Measurements from ENCODE around the gene MOGAT1. TPM values are rescaled to one million over a fixed set of nuclear protein-coding genes. Genes with fewer than 3 reads are reported as not detected.

MOGAT1 gene
- total RNA-seq, 1 donor from 2014 or later: not detected

DNA sequence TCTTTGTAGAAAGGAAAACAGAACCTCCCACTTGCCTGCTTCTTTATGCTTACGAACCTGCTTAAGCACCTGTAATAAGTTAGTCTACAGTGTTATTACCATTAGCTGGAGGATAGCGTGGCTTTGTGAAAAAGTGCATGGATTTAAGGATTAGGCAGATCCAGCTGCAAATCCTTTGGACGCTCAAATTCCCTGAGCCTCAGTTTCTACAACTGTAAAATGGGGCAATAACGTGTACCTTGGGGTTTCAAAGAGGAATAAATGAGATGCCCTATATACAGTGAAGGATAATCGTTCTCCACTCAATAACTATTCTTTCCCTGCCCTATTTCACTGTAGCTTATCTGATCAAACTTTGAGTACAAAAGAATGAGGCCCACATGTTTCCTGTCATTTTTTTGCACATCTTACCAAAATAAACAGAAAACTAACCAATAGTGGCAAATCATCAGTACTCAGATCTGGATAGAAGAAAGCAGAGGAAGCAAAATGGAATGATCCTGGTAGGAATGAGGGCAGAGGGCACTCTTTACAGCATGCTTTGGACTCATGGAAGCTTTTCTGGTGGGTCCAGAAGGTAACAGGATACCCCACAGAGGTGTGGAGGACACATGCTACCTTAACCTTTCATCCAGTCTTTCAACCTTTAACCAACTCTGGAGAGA, 14.8 kb downstream of the MOGAT1 start:
- FAIRE-seq (no peak), DNase-seq (ENCODE audit: low read depth) (no peak)
- H3K27me3 Mint-ChIP-seq (ENCODE audit: low read depth, unreplicated experiment): no peaks in the 10 kb centered on the region

DNA sequence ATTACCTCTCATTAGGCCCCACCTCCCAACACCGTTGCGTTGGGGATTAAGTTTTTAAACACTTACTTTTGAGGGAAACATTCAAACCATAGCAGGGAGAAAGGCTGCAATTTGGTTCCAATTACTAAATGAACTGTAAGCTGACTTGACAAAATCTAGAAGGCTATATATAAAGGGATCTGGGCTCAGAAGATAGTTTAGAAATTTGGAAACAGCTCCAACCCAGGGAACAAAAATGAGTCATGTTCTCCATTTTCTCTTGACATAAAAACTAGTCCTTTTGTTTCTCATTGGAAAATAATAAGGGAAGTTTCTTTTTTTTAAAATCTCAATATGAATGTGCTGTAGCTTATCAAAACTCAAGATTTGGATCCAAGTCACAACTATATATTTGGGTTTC, 17.5 kb downstream of the MOGAT1 start:
- Mint-ChIP-seq H3K9me3 (ENCODE audit: unreplicated experiment) (peaks cover 3% of the 10 kb centered on the region), H3K27me3 (ENCODE audit: low read depth, unreplicated experiment) (no peaks in the 10 kb centered on the region), H3K4me1 (ENCODE audit: low read depth, unreplicated experiment) (no peaks in the 10 kb centered on the region), H3K27ac (ENCODE audit: unreplicated experiment) (no peak overlapping the region), H3K36me3 (ENCODE audit: low read depth, unreplicated experiment) (no peaks in the 10 kb centered on the region), H3K4me3 (ENCODE audit: unreplicated experiment) (no peak overlapping the region)
- no peaks in the 10 kb centered on the region for H4K20me1 ChIP-seq (ENCODE audit: insufficient read depth, low read length)
- no peak for TF ChIP-seq EZH2 (IDR thresholded peaks at IDR 0.05; ENCODE audit: insufficient read depth, low read length)
- TF ChIP-seq, protein P1, sequence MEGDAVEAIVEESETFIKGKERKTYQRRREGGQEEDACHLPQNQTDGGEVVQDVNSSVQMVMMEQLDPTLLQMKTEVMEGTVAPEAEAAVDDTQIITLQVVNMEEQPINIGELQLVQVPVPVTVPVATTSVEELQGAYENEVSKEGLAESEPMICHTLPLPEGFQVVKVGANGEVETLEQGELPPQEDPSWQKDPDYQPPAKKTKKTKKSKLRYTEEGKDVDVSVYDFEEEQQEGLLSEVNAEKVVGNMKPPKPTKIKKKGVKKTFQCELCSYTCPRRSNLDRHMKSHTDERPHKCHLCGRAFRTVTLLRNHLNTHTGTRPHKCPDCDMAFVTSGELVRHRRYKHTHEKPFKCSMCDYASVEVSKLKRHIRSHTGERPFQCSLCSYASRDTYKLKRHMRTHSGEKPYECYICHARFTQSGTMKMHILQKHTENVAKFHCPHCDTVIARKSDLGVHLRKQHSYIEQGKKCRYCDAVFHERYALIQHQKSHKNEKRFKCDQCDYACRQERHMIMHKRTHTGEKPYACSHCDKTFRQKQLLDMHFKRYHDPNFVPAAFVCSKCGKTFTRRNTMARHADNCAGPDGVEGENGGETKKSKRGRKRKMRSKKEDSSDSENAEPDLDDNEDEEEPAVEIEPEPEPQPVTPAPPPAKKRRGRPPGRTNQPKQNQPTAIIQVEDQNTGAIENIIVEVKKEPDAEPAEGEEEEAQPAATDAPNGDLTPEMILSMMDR (IDR thresholded peaks at IDR 0.05; ENCODE audit: insufficient read depth, low read depth, low read length): no peak
- DNase-seq (ENCODE audit: low read depth) (no peak), FAIRE-seq (no peak)
- H3K4me3 ChIP-seq (ENCODE audit: insufficient read depth, low read depth, low read length): no peak overlapping the region
- H3K36me3 ChIP-seq (ENCODE audit: insufficient read depth, low read length): no peaks in the 10 kb centered on the region
- no peaks in the 10 kb centered on the region for H3K27me3 ChIP-seq (ENCODE audit: insufficient read depth, low read length)
- no peak overlapping the region for H3K9ac ChIP-seq (ENCODE audit: low read length)
- H3K4me1 ChIP-seq (ENCODE audit: insufficient read depth, low read length): no peaks in the 10 kb centered on the region
- H3K27ac ChIP-seq (ENCODE audit: low read depth, low read length): no peak overlapping the region
- no peaks in the 10 kb centered on the region for H3K79me2 ChIP-seq (ENCODE audit: insufficient read depth, low read length)
- H2AFZ ChIP-seq (ENCODE audit: low read depth, low read length): no peak overlapping the region
- no peak overlapping the region for H3K4me2 ChIP-seq (ENCODE audit: low read length)
- H3K9me3 ChIP-seq (ENCODE audit: insufficient read depth, low read depth, low read length): no peaks in the 10 kb centered on the region

More for the DNA sequence above, 14.8 kb downstream of the MOGAT1 start:
- Histone ChIP-seq H3K27me3 (ENCODE audit: insufficient read depth, low read length) (peaks cover 5% of the 10 kb centered on the region), H3K27ac (ENCODE audit: low read depth, low read length) (no peak overlapping the region), H4K20me1 (ENCODE audit: insufficient read depth, low read length) (no peaks in the 10 kb centered on the region), H3K4me1 (ENCODE audit: insufficient read depth, low read length) (no peaks in the 10 kb centered on the region), H3K79me2 (ENCODE audit: insufficient read depth, low read length) (no peaks in the 10 kb centered on the region), H3K9me3 (ENCODE audit: insufficient read depth, low read depth, low read length) (no peaks in the 10 kb centered on the region), H3K9ac (ENCODE audit: low read length) (no peak overlapping the region), H3K4me3 (ENCODE audit: insufficient read depth, low read depth, low read length) (no peak overlapping the region), H3K4me2 (ENCODE audit: low read length) (no peak overlapping the region), H2AFZ (ENCODE audit: low read depth, low read length) (no peak overlapping the region), H3K36me3 (ENCODE audit: insufficient read depth, low read length) (no peaks in the 10 kb centered on the region)
- H3K27ac Mint-ChIP-seq (ENCODE audit: unreplicated experiment): no peak overlapping the region
- H3K9me3 Mint-ChIP-seq (ENCODE audit: unreplicated experiment): no peaks in the 10 kb centered on the region
- no peaks in the 10 kb centered on the region for H3K4me1 Mint-ChIP-seq (ENCODE audit: low read depth, unreplicated experiment)
- TF ChIP-seq, protein P1 (IDR thresholded peaks at IDR 0.05; ENCODE audit: insufficient read depth, low read depth, low read length): no peak
- TF ChIP-seq EZH2 (IDR thresholded peaks at IDR 0.05; ENCODE audit: insufficient read depth, low read length): no peak
- no peak overlapping the region for H3K4me3 Mint-ChIP-seq (ENCODE audit: unreplicated experiment)
- no peaks in the 10 kb centered on the region for H3K36me3 Mint-ChIP-seq (ENCODE audit: low read depth, unreplicated experiment)

DNA sequence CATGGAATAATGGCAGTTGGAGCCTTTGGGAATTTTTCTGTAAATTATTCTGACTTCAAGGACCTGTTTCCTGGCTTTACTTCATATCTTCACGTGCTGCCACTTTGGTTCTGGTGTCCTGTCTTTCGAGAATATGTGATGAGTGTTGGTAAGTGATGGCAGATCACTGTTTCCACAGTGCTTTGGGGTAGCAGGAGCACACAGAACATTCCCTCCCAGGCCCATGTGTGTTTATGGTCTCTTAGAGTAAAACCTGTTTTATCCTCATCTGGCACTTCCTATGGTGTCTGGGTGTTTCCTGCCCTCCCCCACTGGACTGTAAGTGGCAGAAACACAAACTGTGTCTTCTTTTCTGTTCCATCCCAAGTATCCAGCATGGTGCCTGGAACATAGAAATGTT, 17.9 kb downstream of the MOGAT1 start:
- no peak overlapping the region for H2AFZ ChIP-seq (ENCODE audit: low read depth, low read length)
- no peaks in the 10 kb centered on the region for H3K79me2 ChIP-seq (ENCODE audit: insufficient read depth, low read length)
- Mint-ChIP-seq H3K27me3 (ENCODE audit: low read depth, unreplicated experiment) (no peaks in the 10 kb centered on the region), H3K36me3 (ENCODE audit: low read depth, unreplicated experiment) (no peaks in the 10 kb centered on the region), H3K27ac (ENCODE audit: unreplicated experiment) (no peak overlapping the region), H3K4me3 (ENCODE audit: unreplicated experiment) (no peak overlapping the region), H3K9me3 (ENCODE audit: unreplicated experiment) (peaks cover 3% of the 10 kb centered on the region), H3K4me1 (ENCODE audit: low read depth, unreplicated experiment) (no peaks in the 10 kb centered on the region)
- no peaks in the 10 kb centered on the region for H3K36me3 ChIP-seq (ENCODE audit: insufficient read depth, low read length)
- H3K4me3 ChIP-seq (ENCODE audit: insufficient read depth, low read depth, low read length): no peak overlapping the region
- FAIRE-seq: no peak
- H3K4me2 ChIP-seq (ENCODE audit: low read length): no peak overlapping the region
- TF ChIP-seq EZH2 (IDR thresholded peaks at IDR 0.05; ENCODE audit: insufficient read depth, low read length): no peak
- TF ChIP-seq, protein P1 (IDR thresholded peaks at IDR 0.05; ENCODE audit: insufficient read depth, low read depth, low read length): no peak
- no peak overlapping the region for H3K27ac ChIP-seq (ENCODE audit: low read depth, low read length)
- H3K4me1 ChIP-seq (ENCODE audit: insufficient read depth, low read length): no peaks in the 10 kb centered on the region
- no peak overlapping the region for H3K9ac ChIP-seq (ENCODE audit: low read length)
- H3K27me3 ChIP-seq (ENCODE audit: insufficient read depth, low read length): no peaks in the 10 kb centered on the region
- no peak for DNase-seq (ENCODE audit: low read depth)
- H3K9me3 ChIP-seq (ENCODE audit: insufficient read depth, low read depth, low read length): no peaks in the 10 kb centered on the region
- H4K20me1 ChIP-seq (ENCODE audit: insufficient read depth, low read length): no peaks in the 10 kb centered on the region
